ENCODE data around the gene CEP97.
"Not testable (repeated sequence)": the region's sequence is repeated elsewhere in the genome, so short reads cannot be mapped to it uniquely, and the experiment has no call there.

DNA sequence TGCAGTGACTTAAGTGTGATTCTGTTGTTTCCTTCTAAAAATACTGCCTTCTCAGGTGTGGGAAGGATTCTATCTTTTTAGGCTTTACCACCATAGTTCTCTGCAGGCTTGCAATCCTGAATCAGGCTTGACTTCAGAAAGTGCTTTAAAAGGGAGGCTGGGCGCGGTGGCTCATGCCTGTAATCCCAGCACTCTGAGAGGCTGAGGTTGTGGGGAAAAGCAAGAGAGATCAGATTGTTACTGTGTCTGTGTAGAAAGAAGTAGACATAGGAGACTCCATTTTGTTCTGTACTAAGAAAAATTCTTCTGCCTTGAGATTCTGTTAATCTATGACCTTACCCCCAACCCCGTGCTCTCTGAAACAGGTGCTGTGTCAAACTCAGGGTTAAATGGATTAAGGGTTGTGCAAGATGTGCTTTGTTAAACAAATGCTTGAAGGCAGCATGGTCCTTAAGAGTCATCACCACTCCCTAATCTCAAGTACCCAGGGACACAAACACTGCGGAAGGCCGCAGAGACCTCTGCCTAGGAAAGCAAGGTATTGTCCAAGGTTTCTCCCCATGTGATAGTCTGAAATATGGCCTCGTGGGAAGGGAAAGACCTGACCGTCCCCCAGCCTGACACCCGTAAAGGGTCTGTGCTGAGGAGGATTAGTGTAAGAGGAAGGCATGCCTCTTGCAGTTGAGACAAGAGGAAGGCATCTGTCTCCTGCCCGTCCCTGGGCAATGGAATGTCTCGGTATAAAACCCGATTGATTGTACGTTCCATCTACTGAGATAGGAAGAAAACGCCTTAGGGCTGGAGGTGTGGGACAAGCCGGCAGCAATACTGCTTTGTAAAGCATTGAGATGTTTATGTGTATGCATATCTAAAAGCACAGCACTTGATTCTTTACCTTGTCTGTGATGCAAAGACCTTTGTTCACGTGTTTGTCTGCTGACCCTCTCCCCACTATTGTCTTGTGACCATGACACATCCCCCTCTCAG is 32.4 kb upstream of the CEP97 start:
- TF ChIP-seq, protein P1, sequence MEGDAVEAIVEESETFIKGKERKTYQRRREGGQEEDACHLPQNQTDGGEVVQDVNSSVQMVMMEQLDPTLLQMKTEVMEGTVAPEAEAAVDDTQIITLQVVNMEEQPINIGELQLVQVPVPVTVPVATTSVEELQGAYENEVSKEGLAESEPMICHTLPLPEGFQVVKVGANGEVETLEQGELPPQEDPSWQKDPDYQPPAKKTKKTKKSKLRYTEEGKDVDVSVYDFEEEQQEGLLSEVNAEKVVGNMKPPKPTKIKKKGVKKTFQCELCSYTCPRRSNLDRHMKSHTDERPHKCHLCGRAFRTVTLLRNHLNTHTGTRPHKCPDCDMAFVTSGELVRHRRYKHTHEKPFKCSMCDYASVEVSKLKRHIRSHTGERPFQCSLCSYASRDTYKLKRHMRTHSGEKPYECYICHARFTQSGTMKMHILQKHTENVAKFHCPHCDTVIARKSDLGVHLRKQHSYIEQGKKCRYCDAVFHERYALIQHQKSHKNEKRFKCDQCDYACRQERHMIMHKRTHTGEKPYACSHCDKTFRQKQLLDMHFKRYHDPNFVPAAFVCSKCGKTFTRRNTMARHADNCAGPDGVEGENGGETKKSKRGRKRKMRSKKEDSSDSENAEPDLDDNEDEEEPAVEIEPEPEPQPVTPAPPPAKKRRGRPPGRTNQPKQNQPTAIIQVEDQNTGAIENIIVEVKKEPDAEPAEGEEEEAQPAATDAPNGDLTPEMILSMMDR (IDR thresholded peaks at IDR 0.05; ENCODE audit: borderline replicate concordance, extremely low read depth, low read length, poor library complexity, severe bottlenecking), result not testable (repeated sequence)
- not testable (repeated sequence) for TF ChIP-seq EZH2 (IDR thresholded peaks at IDR 0.05; ENCODE audit: borderline replicate concordance, low read depth, low read length, severe bottlenecking)

Data from DND-41 (cell line).